A549 treated with AZD9567 at 1 μM for 4 hours (cell line): Measurements from ENCODE around the gene NAA15. TPM values are rescaled to one million over a fixed set of nuclear protein-coding genes. Genes with fewer than 3 reads are reported as not detected.

Source experiments
- total RNA-seq: library from RNA; stranded (reverse); fragments of 200-300 nt; extraction: Qiagen RNA extraction; gene quantifications from 5 replicates; pipeline ENCODE4 v1.2.3, GENCODE V29; 2022; ENCODE audit not compliant: insufficient read depth

The NAA15 gene
- 24.7 to 28.8 TPM (median 25.8 TPM) in 5 replicates for total RNA-seq

DNA sequence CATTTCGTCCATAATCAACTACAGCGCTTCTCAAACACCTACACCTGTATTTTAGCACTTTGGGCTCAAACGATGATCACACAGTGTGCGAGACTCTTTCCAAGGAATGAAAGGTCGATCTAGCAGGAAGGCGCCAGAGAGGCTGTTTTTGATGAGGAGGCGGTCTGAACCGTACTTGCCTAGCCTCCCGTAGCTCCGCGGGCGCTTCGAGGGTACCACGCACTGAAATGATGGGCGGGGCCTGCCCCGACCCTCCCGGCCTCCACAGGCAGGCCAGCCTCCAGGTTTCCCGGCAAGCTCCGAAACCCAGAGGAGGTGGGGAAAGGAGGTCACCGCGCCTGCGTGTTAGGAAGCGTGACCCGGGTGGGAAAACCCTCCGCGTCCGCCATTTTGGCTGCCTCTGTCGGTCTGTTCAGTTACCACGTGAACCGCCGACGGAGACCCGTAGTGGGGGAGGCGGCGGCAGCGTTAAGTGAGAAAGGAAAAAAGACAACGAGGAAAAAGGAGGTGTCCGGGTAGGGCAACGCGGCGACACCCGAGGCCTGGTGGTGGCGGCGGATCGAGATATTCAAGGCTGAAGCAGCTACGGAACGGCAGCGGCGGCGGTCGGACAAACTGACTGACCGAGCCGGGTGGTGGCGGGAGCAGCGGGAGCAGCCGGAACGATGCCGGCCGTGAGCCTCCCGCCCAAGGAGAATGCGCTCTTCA, at the start of gene NAA15:
TSS of gene NAA15 (plus strand) at position 393 of the 708 bp plus-strand sequence. CDS start at position 666, 273 bp downstream.

DNA sequence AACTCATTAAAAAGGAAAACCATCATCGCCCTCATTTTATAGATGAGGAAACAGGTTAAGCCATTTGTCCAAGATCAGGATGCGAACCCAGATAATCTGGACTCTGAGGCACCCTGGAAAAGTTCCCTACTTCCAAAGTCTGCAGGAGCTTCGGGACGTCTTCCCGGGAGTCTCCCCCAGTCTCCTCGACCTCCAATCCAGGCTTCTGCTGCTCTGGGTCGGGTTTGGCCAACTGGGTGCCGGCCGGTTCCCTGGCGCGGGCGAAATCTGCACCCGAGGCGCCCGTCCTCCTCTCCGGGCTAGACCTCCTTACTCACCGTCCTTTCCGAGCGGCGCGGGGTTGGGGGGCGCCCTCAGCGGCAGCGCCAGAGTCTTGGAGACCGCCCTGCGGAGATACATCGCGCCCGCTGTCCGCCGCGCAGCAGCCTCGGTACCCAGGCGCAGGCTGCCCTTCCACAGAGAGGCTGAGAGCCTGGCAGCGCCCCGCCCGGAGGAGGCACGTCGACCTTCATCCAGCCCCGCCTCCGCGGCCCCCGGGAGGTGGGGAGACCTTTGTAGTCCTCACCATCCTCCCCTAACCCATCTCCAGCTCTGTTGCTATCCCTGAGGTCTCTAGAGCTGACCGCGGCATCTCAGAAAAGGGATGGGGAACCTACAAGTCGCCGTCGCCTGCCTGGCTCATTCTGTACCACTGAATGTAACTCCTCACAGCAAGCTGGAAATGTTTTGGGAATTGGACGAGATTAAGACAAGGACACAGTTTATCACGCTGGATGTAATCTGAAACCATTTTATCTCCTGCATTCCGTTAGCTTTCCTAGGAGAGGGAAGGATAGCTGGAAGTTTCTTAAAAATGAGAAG, 21.3 kb upstream of the NAA15 start, which contains the start of gene MGARP:
TSS of gene MGARP (minus strand) at position 466 of the 861 bp plus-strand sequence. CDS start at position 399, 67 bp downstream.

DNA sequence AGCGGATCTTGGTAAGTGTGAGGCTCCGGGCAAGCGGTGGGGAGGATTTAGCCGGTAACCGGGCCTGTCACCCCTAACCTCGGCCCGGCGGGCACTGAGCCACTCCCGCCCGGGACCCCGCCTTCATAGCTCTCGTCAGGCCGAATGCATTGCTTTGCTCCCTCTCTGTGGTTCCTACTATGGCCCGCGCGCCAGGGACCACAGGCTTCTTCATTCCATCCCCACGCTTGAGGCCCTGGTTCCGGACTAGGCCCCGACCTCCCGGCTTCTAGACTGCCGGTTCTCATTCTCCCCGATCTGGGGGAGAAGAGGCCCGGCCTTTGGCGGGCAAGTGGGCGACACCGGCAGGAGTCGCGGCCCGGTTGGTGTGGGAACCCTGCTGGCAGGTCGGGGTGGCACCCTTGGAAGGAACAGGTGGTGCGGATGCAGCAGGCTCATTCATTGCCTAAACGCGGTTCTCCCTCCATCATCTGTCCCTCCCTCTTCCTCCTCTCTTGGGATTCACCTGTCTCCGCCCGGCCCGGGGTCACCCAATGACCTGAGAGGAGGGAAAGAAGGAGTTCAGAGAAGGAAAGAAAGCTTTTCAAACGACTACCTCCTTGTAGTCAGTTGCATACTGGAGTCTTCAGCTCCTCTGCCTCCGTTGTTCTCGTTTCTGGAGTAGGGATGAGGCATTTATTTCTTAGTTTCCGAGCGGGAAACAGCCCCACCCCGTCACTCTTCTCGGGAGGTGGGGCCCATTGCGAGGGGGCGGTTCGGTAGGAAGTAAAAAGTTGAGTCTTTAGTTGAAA, 711 bp downstream of the NAA15 start, which contains the start of gene NDUFC1:
TSS of gene NDUFC1 (minus strand) at position 657 of the 791 bp plus-strand sequence. CDS start 6,679 bp downstream, outside the sequence.

DNA sequence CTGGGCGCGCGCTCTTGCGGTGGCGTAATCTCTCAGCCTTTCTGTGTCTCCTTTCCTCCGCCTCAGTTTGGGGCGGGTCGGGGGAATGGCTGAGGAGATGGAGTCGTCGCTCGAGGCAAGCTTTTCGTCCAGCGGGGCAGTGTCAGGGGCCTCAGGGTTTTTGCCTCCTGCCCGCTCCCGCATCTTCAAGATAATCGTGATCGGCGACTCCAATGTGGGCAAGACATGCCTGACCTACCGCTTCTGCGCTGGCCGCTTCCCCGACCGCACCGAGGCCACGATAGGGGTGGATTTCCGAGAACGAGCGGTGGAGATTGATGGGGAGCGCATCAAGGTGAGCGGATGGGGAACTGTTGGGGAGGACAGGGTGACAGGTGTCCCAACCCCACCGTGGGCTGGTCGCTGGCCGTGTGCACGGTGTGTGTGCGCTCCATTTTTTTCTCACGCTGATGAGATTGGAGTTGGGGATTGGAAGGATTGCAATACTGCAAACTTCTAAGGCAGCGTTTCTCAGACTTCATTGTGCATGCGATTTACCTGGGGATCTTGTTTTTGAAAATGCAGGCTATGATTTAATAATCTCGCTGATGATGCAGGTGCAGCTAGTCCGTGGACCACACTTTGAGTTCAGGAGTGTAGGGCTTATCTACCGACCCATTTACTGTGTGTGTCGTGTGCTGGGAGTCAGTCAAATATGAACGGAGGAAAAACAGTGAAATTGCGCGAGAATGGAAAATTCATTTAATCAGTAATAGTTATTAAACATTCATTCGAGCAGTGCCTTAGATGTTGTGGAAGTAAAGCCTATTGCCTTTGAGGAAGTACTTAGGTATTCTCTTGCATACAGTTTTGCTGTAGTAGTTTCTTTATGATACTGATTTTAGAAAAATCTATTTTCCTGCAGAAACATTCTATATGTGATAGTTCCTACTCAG, 153.1 kb downstream of the NAA15 start, which contains the start of gene RAB33B:
TSS of gene RAB33B (plus strand) at position 11 of the 935 bp plus-strand sequence. CDS start at position 86, 75 bp downstream.

Other genes with a start within 250 kb of the NAA15 start
- gene ELF2, start 124.3 kb upstream of the NAA15 start, total RNA-seq, result 10.2 to 16.0 TPM (median 11.8 TPM) in 5 replicates
- 0.58 to 0.83 TPM (median 0.67 TPM) in 4 of 5 replicates, not detected in the other for gene MGARP, start 21.3 kb upstream of the NAA15 start, total RNA-seq
- 42.6 to 78.9 TPM (median 75.1 TPM) in 5 replicates for gene NDUFC1, start 972 bp downstream of the NAA15 start, total RNA-seq
- gene RAB33B, start 152.6 kb downstream of the NAA15 start, total RNA-seq, result 2.0 to 2.8 TPM (median 2.5 TPM) in 5 replicates